GM18505 (cell line): ENCODE results near the gene GRAMD1B.
A peak's percentile ranks its signal among the peaks of the same experiment; 100 is the strongest.

ENCODE experiments used
- ATAC-seq: cut with Tn5 transposase; IDR thresholded peaks from one replicate; pipeline ENCODE4 v1.9.1; 2021; ENCODE audit not compliant: unreplicated experiment
- POLR2A ChIP-seq: IDR thresholded peaks from 4 replicates; pipeline ENCODE4 v1.6.1; 2011; ENCODE audit warnings: borderline replicate concordance; ENCODE audit not compliant: insufficient read depth, insufficient read length; ENCODE audit errors: extremely low read depth

GRAMD1B gene

DNA sequence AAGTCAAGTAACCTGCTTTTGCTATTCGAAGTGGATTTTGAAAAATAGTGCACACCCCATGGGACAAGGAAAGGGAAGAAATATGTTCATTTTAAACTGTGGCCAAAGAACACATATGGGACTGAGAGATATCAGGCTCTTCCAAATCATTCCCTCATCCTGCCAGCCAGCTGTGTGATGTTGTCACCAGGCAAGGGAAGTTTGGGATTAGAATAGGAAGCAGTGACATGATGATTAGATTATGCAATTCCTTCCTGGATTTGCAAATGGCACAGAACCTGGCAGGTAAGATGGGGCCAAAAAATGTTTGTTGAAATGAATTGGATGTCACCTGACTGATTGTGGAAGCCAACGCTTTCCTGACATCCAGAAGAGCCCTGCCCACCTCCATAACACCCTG is 229.2 kb downstream of the GRAMD1B start:
- no peak for TF ChIP-seq POLR2A

GRCh38 chr11:123659965-123660364 is 229.9 kb downstream of the GRAMD1B start:
- ATAC-seq, result peak; percentile 96

More for the DNA sequence above, 229.2 kb downstream of the GRAMD1B start:
- ATAC-seq, result no peak

GRCh38 chr11:123665306-123665705 is 235.2 kb downstream of the GRAMD1B start:
- TF ChIP-seq POLR2A, result no peak
- no peak for ATAC-seq

DNA sequence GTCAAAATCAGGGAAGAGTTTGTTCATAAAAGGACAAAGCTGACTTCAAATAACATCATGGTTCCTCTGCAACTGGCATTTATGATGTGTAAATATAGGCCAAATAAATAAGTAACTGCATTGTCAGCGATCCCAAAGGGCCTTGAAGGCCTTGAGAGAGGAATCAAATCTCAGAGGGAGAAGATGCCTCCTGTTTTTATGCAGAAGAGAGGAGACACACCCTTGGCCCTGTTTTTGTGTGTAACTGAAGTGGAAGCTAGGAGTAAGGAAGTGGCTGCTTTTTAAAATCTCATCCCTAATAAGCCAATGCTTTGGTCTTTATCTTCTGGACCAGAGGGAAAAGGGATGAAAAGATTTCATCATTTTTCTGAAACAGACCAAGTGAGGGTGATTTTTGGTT is 240.0 kb downstream of the GRAMD1B start:
- no peak for TF ChIP-seq POLR2A
- no peak for ATAC-seq

- no peak for TF ChIP-seq POLR2A
- ATAC-seq, result no peak
These were observed 241.5 kb downstream of the GRAMD1B start for GRCh38 chr11:123671534-123671933.

DNA sequence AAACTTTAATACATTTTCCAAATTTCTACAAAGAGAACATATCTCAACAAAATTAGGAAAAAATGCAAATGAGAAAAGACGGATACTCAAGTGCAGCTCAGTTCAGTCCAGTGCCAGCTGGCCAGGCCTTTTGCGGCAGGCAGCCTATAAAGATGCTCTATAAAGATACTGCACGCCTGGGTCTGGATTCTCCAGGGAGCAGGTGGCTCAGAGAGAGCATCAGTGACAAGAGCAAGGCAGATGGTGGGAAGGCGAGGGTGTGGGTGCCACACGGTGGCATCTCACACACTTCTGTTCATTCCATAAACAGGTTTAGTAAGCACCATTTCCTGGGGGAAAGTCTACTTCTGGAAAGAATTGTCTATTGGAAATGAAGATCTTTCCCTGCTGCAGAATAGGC is 242.5 kb downstream of the GRAMD1B start:
- no peak for ATAC-seq
- TF ChIP-seq POLR2A, result no peak

- ATAC-seq, result no peak
- no peak for TF ChIP-seq POLR2A
These were observed 244.2 kb downstream of the GRAMD1B start for GRCh38 chr11:123674297-123674696.
